ENCODE measurements around the gene CNGA3.

CNGA3 gene

DNA sequence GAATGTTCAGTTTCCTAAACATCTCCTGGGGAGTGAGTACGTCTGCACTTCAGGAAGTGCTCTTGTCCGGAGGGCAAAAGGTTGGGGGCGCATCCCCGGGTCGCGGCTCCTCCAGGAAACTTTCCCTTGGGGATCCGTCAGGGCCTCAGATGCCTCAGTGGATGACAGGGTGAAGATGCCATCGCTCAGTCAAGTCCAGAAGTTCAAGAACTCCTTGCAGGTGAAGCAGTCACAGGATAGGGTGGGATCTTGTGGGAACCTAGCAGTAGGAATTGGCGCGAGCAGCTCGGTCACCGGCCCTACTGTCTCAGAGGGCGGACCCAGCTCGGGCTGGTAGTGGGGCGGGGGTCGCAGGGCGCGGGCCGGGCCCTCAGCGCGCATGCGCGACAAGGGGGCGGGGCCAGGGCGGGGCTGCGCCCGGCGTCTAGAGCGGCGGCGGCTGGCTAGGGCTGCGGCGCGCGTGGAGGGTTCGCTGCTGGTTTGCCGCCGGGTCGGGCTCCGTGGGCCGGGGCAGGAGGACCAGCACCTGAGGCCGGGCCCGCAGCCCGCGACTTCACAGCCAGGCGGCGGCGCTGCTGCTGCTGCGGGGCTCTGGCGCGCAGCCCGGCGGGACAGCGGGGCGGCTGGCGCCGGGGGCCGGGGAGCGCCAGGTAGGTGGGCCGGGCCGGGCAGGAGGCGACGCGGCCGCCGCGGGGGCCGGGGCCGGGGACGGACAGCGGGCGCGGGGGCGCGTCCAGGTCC is 98.3 kb downstream of the CNGA3 start, which contains the start of gene INPP4A:
TSS of gene INPP4A (plus strand) at position 423 of the 741 bp plus-strand sequence. CDS start 75,191 bp downstream, outside the sequence.
- DNase-seq (ENCODE audit: low read depth), result peak; percentile 68

DNA sequence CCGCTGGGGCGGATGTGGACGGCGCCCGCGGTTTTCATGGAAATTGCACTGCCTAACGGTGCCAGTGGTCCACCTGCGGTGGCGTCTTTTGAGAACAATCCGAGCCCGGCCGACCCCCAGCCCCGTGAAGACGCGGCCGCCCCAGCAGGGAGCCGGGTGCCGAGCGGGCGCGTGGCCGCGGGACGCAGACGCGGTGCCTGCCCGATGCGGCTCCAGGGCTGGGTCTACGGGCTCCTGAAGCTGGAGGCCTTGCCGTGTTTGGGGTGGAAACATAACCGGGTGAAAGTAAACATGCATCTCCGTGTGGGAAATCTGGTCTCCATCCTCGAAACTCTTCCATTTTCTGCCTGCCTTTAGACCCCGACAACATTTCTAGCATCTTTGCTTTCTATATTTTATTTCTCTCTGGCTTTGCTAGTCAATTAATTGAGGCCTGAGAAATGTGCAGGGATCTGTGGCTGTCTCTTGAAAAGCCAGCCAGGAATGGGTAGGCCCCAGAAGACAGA is 99.0 kb downstream of the CNGA3 start:
- no peak for DNase-seq (ENCODE audit: low read depth)

- no peak for DNase-seq (ENCODE audit: low read depth)
Observed at GRCh38 chr2:98445683-98446581, 99.7 kb downstream of the CNGA3 start.

- no peak for DNase-seq (ENCODE audit: low read depth)
Observed at GRCh38 chr2:98446850-98447249, 100.6 kb downstream of the CNGA3 start.
